Ecto neural progenitor cell (in vitro differentiated cells): Measurements from ENCODE around the gene ATF5.

Experiments
- DNase-seq: peaks from one replicate; pipeline ENCODE4 v3.0.0-alpha.2; 2018; ENCODE audit warnings: low spot score

The ATF5 gene

GRCh38 chr19:49976496-49976895 lies 47.5 kb downstream of the ATF5 start:
- DNase-seq: no peak

DNA sequence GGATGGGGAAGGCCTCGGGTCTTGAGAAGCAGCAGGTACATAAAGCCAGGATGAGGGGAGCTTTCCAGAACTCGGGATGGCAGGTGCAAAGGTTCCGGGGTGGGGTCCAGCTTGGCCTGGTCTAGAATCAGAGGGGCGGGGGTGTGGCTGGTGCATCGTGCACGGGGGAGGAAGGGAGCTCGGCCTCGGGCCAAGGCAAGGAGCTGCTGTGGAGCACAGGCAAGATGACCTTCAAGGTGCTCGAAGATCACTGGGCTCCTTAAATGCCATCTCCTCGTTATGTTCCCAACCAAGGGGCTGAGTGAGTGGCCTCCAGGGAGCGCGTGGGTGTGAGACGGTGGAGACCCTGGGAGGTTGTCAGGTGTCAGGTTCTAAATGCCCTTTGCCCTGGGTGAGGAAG lies 48.1 kb downstream of the ATF5 start:
- DNase-seq: no peak

GRCh38 chr19:49977881-49978280 lies 48.9 kb downstream of the ATF5 start:
- DNase-seq: no peak

DNA sequence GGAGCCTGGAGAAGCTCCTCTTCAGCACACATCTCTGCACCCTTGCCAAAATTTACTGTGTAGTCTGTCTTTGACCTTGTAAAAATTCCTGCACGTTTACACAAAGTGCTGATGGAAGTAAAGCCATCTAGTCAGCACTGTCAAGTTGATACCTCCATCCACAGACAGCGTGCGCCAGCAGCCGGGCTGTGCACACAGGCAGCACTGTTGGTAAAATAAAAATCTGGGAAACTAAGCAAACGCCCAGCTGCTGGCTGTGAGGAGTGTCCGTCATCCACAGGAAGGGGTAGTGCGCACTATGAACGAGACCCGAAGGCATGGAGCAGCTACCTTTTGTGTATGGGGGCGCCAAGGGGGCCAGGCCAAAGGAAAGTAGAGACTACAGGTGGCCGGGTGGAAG lies 49.3 kb downstream of the ATF5 start:
- no peak for DNase-seq

DNA sequence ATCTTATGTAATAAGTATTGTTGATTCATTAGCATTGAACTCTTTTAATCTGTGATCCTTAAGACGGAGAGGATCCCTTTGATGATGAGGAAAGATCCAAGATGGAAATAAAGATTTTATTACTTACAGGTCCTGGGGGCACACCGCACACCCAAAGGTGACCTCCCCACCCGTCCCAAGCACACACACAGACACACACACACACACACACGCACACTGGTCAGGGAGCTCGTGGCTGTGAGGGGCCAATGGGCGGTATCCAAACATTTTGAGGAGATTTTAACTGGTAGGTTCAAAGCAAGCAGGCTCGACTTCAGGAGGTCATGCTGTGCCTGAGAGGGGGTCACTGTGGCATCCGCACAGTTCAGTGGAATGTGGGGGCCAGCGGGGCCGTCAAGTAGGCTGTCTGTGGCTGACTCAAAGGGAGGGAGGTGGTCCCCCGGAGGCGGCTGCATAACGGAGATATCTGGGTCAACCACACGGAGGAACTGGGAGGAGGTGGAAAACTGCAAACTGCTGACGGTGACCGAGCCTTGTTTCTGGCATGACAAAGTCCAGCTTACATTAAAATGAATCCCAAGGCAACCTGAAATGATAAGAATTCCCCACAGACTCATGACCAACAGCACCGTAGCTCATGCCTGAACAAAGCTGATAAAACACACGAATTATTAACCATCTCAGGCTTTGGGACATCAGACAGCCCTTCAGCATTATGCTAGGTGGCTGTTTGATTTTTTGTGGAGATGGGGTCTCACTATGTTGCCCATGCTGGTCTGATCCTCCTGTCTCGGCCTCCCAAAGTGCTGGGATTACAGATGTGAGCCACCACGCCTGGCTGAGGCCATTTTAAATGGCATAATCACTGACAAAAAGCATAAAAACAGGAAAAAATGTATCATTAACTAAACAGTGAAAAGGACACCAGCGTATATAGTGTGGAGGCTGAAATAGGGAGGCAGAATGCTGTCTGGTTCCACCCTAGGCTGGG lies 52.9 kb downstream of the ATF5 start:
- DNase-seq: no peak
